Subcutaneous abdominal adipose tissue (tissue), 5 donors: ENCODE results near the gene PRKAR1B.

Experiments used
- H3K27ac ChIP-seq: one replicate; pipeline ENCODE4 v1.7.0; 2013; ENCODE audit warnings: low read depth, mild to moderate bottlenecking, inconsistent platforms, low read length, moderate library complexity
- H3K27me3 ChIP-seq, 5 donors: one replicate each; pipeline ENCODE4 v1.7.0; 2013; ENCODE audit warnings: low read length in 5 of 5, inconsistent platforms in 1 of 5; ENCODE audit not compliant: control insufficient read depth in 5 of 5, insufficient read depth in 4 of 5
- H3K36me3 ChIP-seq, 5 donors: one replicate each; pipeline ENCODE4 v1.7.0; 2013; ENCODE audit warnings: low read length in 5 of 5; ENCODE audit not compliant: control insufficient read depth in 5 of 5, insufficient read depth in 5 of 5
- H3K4me1 ChIP-seq, 5 donors: one replicate each; pipeline ENCODE4 v1.7.0; 2013; ENCODE audit warnings: low read length in 5 of 5, mild to moderate bottlenecking in 3 of 5, moderate library complexity in 1 of 5; ENCODE audit not compliant: control insufficient read depth in 5 of 5, insufficient read depth in 5 of 5
- H3K4me3 ChIP-seq, 5 donors: one replicate each; pipeline ENCODE4 v1.7.0; 2013; ENCODE audit warnings: low read length in 5 of 5, low read depth in 1 of 5
- H3K9ac ChIP-seq, 5 donors: one replicate each; pipeline ENCODE4 v1.7.0; 2013; ENCODE audit warnings: low read length in 5 of 5, mild to moderate bottlenecking in 4 of 5, moderate library complexity in 3 of 5
- H3K9me3 ChIP-seq, 5 donors: one replicate each; pipeline ENCODE4 v1.7.0; 2013; ENCODE audit warnings: low read length in 5 of 5; ENCODE audit not compliant: control insufficient read depth in 5 of 5
- donor health status: healthy.
- donor health status: healthy.
- donor health status: healthy.
- donor health status: healthy.
- donor health status: healthy.

The PRKAR1B gene

DNA sequence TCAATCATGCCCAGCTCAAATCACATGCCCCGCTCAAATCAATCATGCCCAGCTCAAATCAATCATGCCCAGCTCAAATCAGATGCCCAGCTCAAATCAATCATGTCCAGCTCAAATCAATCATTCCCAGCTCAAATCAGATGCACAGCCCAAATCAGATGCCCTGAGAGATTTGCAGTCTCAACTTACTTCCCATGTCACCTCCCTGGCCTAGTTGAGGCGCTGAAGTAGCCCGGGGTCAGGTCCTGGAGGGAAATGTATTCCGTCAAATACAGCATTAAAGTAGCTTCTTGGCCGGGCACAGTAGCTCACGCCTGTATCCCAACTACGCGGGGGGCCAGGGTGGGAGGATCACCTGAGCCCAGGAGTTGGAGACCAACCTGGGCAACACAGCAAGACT is 15.7 kb upstream of the PRKAR1B start:
- Histone ChIP-seq H3K9ac (no peak overlapping the region), H3K4me1 (peaks cover 0 to 2% (median 0%) of the 10 kb centered on the region in 5 donors), H3K4me3 (no peak overlapping the region), H3K27me3 (no peaks in the 10 kb centered on the region), H3K36me3 (peaks cover 0 to 58% (median 43%) of the 10 kb centered on the region in 5 donors), H3K27ac (no peak overlapping the region), H3K9me3 (no peaks in the 10 kb centered on the region)

DNA sequence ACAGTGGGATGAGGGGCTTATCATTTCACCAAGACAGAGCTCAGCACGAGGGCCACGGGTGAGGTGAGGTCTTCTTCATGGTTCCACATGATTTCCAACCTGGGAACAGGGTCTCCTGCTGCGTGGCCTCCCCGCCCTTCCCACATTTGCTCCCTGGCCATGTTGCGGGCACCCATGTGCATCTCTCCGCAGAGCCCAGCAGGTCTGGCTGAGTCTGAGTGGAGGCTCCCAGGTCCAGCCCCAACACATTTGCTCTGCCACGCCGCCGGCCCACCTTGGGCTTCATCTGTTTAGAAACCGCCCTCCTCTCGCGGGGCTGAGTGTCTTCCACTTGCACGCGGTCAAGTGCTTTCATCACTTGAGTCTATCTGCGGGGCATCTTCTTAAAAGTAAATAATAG is 14.8 kb upstream of the PRKAR1B start:
- no peak overlapping the region for H3K4me3 ChIP-seq
- H3K9me3 ChIP-seq, result no peaks in the 10 kb centered on the region
- H3K27me3 ChIP-seq, result no peaks in the 10 kb centered on the region
- H3K4me1 ChIP-seq, result peaks cover 0 to 2% (median 0%) of the 10 kb centered on the region in 5 donors
- peaks cover 0 to 53% (median 41%) of the 10 kb centered on the region in 5 donors for H3K36me3 ChIP-seq
- no peak overlapping the region for H3K27ac ChIP-seq
- H3K9ac ChIP-seq, result no peak overlapping the region

DNA sequence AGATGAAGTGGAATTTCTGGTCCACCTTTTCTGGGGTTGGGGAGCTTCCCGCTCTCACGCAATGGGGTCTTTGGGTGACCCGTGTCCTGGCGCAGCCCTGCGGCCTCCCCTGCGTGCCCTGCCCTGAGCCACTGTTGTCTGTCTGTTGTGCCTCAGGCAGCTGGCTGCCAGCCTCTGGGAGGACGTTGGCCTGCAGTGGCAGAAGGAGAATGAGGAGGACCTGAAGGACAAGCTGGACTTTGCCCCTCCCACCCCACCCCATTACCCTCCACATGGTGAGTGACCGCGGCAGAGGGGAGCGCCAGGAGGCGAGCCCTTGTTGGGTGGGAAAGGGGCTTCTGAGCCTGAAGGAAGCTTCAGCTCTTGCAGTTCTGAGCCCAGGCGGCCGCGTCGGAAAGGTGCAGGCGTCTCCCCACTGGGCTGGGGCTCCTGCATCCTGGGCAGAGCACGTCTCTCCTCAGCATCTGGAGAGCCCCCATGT is 14.2 kb upstream of the PRKAR1B start:
- no peak overlapping the region for H3K9ac ChIP-seq
- H3K27me3 ChIP-seq, result no peaks in the 10 kb centered on the region
- no peak overlapping the region for H3K27ac ChIP-seq
- no peak overlapping the region for H3K4me3 ChIP-seq
- peaks cover 0 to 2% (median 0%) of the 10 kb centered on the region in 5 donors for H3K4me1 ChIP-seq
- peaks cover 0 to 51% (median 41%) of the 10 kb centered on the region in 5 donors for H3K36me3 ChIP-seq
- no peaks in the 10 kb centered on the region for H3K9me3 ChIP-seq

DNA sequence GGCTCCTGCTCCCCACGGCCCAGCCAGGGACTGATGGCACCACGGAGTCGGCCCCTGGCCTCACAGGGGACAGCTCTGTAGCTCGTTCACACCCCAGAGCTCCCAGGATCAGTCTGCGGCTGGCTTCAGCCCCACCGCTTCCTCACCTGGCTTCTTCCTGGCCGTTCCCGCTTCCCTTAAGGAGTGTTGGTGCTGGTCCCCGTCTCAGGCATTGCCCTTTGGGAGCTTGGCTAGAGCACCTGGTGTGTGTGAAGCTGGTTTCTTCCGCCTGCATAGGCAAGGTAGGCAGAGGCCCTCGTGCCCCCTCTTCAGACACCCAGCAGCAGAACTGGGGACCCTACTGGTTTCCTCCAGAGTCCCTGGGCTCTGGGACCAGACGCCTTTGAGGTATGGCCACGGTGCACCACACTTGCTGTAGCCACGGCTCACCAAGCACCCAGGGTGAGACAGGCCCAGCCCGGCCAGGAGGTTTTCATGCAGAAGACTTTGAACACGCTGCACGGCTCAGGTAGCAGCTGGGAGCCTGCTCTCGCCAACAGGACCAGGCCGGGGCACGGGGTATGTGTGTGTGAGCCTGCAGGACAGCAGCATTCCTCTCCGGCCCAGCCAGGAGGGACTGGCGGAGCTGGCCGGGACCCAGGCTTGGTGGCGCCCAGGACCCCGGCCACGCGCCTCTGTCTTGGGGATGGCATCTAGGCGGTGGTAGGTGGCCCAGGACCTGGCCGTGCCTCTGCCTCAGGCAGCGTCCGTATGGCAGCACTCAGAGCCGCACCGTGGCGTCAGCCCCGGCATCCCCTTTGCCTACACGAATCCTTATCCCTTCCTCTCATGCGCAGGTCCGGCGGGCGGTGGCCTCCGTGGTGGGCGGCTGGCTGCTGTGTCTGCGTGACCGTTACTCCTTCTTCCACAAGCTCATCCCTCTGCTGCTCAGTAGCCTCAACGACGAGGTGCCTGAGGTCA is 13.2 kb upstream of the PRKAR1B start:
- no peak overlapping the region for H3K27ac ChIP-seq
- peaks cover 0 to 1% (median 1%) of the 10 kb centered on the region in 5 donors for H3K9me3 ChIP-seq
- H3K27me3 ChIP-seq, result no peaks in the 10 kb centered on the region
- no peaks in the 10 kb centered on the region for H3K4me1 ChIP-seq
- no peak overlapping the region for H3K4me3 ChIP-seq
- no peak overlapping the region for H3K9ac ChIP-seq
- peaks cover 0 to 47% (median 37%) of the 10 kb centered on the region in 5 donors for H3K36me3 ChIP-seq

DNA sequence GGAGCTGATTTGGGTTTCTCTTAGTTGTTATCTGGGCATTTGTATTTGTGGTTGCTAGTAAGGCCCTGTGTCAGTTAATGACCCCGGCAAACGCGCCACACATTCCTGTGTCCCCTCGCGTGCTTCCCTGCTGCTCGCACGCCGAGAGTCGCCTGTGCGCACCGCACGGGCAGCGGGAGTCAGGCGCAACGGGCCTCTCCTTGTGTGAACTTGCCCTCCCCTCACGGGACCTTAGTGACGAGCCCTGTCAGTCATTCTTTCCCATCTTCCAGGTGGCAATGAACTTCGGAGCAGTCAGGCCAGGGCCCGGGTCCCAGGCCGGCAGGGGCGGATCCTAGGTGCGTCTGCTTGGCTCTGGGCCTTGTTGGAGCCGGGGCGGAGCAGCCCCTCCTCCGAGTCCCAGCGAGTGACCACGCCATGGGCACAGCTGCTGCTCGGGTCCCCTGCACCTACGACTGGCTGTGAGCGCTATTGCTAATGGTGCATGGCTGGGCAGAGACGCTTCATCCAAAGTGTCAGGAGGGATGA is 12.4 kb upstream of the PRKAR1B start:
- H3K4me3 ChIP-seq, result no peak overlapping the region
- H3K27ac ChIP-seq, result no peak overlapping the region
- peaks cover 0 to 47% (median 37%) of the 10 kb centered on the region in 5 donors for H3K36me3 ChIP-seq
- no peaks in the 10 kb centered on the region for H3K4me1 ChIP-seq
- no peak overlapping the region for H3K9ac ChIP-seq
- H3K27me3 ChIP-seq, result no peaks in the 10 kb centered on the region
- peaks cover 0 to 9% (median 9%) of the 10 kb centered on the region in 5 donors for H3K9me3 ChIP-seq

DNA sequence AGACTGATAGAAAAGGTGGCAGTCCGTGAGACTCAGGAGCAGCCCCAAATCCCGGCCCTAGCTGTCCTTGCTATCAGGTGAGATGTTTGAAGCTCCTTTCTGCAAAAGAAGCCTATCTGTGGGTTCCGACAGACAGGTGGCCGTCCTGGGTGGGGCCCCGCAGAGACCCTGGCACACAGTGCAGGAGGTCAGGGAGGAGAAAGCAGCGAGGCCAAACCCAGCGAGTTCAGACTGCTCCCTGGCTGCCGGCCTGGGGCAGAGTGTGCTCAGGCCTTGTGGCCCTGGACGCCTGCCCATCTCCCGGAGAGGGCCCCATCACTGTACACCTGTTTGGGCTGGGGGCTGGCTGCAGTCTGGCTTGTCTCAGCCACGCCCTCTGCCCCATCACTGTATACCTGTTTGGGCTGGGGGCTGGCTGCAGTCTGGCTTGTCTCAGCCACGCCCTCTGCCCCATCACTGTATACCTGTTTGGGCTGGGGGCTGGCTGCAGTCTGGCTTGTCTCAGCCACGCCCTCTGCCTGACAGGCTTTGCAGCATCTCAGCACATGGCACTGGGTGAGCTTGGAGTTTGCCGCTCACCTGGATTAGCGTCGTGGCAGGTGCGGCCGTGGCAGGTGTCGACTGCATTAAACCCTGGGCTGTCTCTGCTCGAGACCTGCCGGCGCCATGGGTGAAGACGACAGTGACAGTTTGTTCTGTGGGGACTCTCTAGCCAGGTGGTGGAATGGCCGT is 11.8 kb upstream of the PRKAR1B start:
- Histone ChIP-seq H3K36me3 (peaks cover 3 to 47% (median 40%) of the 10 kb centered on the region in 5 donors), H3K9me3 (peaks cover 0 to 14% (median 13%) of the 10 kb centered on the region in 5 donors), H3K27ac (no peak overlapping the region), H3K4me1 (no peaks in the 10 kb centered on the region), H3K4me3 (no peak overlapping the region), H3K9ac (no peak overlapping the region), H3K27me3 (no peaks in the 10 kb centered on the region)

DNA sequence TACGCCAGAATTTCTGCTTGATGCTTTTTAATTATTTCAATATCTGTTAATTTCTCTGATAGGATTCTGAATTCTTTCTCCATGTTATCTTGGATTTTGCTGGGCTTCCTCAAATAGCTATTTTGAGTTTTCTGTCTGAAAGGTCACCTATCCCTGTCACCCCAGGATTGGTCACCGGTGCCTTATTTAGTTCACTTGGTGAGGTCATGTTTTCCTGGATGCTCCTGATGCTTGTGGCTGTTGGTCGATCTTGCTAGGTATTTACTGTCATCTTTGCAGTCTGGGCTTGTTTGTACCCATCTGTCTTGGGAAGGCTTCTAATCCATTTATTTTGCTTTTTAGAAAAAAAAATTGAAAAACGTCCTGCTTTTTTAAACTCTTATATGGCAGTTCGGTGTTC is 11.2 kb upstream of the PRKAR1B start:
- H3K4me3 ChIP-seq, result no peak overlapping the region
- H3K27ac ChIP-seq, result no peak overlapping the region
- peaks cover 0 to 14% (median 13%) of the 10 kb centered on the region in 5 donors for H3K9me3 ChIP-seq
- H3K36me3 ChIP-seq, result peaks cover 3 to 47% (median 39%) of the 10 kb centered on the region in 5 donors
- H3K27me3 ChIP-seq, result no peaks in the 10 kb centered on the region
- H3K9ac ChIP-seq, result no peak overlapping the region
- no peaks in the 10 kb centered on the region for H3K4me1 ChIP-seq

DNA sequence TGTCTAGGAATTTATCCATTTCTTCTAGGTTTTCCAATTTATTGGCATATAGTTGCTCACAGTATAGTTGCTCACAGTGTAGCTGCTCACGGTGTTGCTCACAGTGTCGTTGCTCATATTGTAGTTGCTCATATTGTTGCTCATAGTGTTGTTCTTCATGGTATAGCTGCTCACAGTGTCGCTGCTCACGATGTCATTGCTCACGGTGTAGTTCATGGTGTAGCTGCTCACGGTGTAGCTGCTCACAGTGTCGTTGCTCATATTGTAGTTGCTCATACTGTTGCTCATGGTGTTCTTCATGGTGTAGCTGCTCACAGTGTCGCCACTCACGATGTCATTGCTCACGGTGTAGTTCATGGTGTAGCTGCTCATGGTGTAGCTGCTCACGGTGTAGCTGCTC is 7.7 kb upstream of the PRKAR1B start:
- no peak overlapping the region for H3K9ac ChIP-seq
- no peak overlapping the region for H3K27ac ChIP-seq
- no peaks in the 10 kb centered on the region for H3K27me3 ChIP-seq
- peaks cover 3 to 45% (median 38%) of the 10 kb centered on the region in 5 donors for H3K36me3 ChIP-seq
- H3K9me3 ChIP-seq, result peaks cover 0 to 14% (median 13%) of the 10 kb centered on the region in 5 donors
- H3K4me3 ChIP-seq, result no peak overlapping the region
- H3K4me1 ChIP-seq, result no peaks in the 10 kb centered on the region

DNA sequence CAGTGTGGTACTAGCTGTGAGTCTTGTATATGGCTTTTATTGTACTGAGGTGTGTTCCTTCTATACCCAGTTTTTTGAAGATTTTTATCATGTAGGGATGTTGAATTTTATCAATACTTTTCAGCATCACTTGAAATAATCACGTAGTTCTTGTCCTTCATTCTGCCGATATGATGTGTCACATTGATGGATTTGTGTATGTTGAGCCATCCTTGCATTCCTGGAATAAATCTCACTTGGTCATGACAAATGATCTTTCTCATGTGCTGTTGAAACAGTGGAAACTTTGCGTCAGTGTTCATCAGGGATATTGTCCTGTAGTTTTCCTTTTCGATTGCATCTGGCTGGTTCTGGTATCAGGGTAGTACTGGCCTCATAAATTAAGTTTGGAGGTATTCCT is 7.1 kb upstream of the PRKAR1B start:
- no peaks in the 10 kb centered on the region for H3K27me3 ChIP-seq
- peaks cover 3 to 45% (median 38%) of the 10 kb centered on the region in 5 donors for H3K36me3 ChIP-seq
- H3K4me3 ChIP-seq, result no peak overlapping the region
- no peak overlapping the region for H3K27ac ChIP-seq
- no peak overlapping the region for H3K9ac ChIP-seq
- H3K9me3 ChIP-seq, result peaks cover 0 to 14% (median 13%) of the 10 kb centered on the region in 5 donors
- H3K4me1 ChIP-seq, result no peaks in the 10 kb centered on the region
